GM10266 (cell line): ENCODE data around the gene SRD5A1.

Source experiments
- DNase-seq: peaks from one replicate; pipeline ENCODE4 v3.0.0; 2012; ENCODE audit errors: extremely low spot score
- CTCF ChIP-seq: IDR thresholded peaks from 2 replicates; pipeline ENCODE4 v1.5.1; 2012; ENCODE audit warnings: mild to moderate bottlenecking, low read depth; ENCODE audit not compliant: control insufficient read depth, insufficient read depth; ENCODE audit errors: missing control alignments

Gene SRD5A1

DNA sequence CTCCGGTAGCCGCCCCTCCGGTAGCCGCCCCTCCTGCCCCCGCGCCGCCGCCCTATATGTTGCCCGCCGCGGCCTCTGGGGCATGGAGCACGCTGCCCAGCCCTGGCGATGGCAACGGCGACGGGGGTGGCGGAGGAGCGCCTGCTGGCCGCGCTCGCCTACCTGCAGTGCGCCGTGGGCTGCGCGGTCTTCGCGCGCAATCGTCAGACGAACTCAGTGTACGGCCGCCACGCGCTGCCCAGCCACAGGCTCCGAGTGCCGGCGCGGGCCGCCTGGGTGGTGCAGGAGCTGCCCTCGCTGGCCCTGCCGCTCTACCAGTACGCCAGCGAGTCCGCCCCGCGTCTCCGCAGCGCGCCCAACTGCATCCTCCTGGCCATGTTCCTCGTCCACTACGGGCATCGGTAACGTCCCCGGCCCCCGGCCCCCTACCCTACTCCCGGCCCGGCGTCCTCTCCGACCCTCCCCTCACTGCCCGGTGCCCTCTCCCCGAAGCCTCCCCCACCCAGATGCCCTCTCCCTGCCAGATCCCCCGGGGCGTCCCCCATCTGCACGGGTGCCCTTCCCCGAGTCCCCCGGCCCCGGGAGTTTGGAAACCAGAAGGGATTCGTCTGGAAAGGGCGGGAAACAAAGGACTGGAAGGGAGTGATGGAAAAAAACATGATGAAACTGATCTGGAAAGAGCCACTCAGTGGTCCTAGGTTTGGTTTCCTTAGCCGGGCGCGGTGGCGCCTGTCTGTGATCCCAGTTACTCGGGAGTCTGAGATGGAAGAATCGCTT lies 417 bp downstream of the SRD5A1 start:
- no peak for TF ChIP-seq CTCF
- no peak for DNase-seq

GRCh38 chr5:6634306-6634705 lies 1.1 kb downstream of the SRD5A1 start:
- DNase-seq, result peak; percentile 58

GRCh38 chr5:6634788-6635430 lies 1.7 kb downstream of the SRD5A1 start:
- TF ChIP-seq CTCF, result no peak
- no peak for DNase-seq

More at GRCh38 chr5:6634306-6634705, 1.1 kb downstream of the SRD5A1 start:
- TF ChIP-seq CTCF, result no peak

DNA sequence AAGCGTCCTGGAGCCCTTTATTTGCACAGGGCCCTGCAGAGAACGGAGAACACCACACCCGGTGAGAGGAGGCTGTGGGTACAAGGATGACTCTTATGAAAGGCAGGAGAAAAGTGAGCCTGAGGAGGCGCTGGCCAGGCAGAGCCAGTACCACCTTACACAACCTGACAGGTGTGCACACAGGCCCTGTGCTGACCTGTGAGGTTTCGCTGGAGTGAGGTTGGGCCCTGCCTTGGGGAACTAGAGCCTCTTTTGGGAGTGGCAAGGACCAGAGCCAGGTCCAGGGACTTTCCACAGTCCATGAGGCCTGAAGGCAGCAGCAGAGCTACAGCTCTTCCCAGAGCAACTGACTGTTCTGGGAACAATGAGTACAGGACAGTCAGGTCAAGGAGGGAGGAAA lies 3.1 kb downstream of the SRD5A1 start:
- DNase-seq, result no peak
- TF ChIP-seq CTCF, result no peak

GRCh38 chr5:6637022-6637421 lies 3.8 kb downstream of the SRD5A1 start:
- no peak for DNase-seq
- TF ChIP-seq CTCF, result no peak

GRCh38 chr5:6637590-6637989 lies 4.3 kb downstream of the SRD5A1 start:
- no peak for TF ChIP-seq CTCF
- no peak for DNase-seq

DNA sequence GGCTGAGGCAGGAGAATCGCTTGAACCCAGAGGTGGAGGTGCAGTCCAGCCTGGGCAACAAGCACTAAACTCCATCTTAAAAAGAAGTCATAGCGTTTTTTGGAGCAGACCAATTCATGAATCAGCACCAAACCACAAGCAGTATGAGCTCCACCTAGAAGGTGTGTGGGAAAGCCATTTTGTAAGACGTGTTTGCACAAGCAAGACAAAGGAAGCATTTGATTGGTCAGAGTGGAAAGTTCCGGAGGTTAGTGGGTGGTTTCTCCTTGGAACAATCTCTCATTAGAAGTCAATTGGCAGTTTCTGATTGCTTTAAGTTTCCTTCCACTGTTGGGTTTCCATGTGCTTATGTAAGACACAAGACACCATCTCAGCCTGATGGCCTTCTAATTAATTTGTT lies 5.0 kb downstream of the SRD5A1 start:
- no peak for DNase-seq

More for the DNA sequence above, 5.0 kb downstream of the SRD5A1 start:
- TF ChIP-seq CTCF, result no peak
